Panc1 (cell line): ENCODE data around the gene DHCR24.

ENCODE experiments used
- POLR2AphosphoS5 ChIP-seq: IDR thresholded peaks from 2 replicates; pipeline ENCODE4 v1.6.1; 2012; ENCODE audit warnings: mild to moderate bottlenecking, low read depth, low read length, moderate library complexity
- REST ChIP-seq, 2 experiments: IDR thresholded peaks; 2 replicates each; pipeline ENCODE4 v1.6.1; 2011 to 2012; ENCODE audit warnings: low read depth in 2 of 2, control low read depth in 1 of 2, low read length in 1 of 2, mild to moderate bottlenecking in 1 of 2, moderate library complexity in 1 of 2; ENCODE audit not compliant: insufficient read depth in 1 of 2
- SIN3A ChIP-seq: IDR thresholded peaks from 2 replicates; pipeline ENCODE4 v1.6.1; 2012; ENCODE audit warnings: low read depth, mild to moderate bottlenecking, low read length, moderate library complexity, borderline replicate concordance; ENCODE audit not compliant: insufficient read depth
- TF ChIP-seq, protein P1 (sequence below): fragments of 450-650 bp; IDR thresholded peaks from 2 replicates; pipeline ENCODE4 v1.5.1; 2017; ENCODE audit warnings: mild to moderate bottlenecking

GRCh38 chr1:54807756-54808155 is 79.2 kb downstream of the DHCR24 start:
- TF ChIP-seq, protein P1, sequence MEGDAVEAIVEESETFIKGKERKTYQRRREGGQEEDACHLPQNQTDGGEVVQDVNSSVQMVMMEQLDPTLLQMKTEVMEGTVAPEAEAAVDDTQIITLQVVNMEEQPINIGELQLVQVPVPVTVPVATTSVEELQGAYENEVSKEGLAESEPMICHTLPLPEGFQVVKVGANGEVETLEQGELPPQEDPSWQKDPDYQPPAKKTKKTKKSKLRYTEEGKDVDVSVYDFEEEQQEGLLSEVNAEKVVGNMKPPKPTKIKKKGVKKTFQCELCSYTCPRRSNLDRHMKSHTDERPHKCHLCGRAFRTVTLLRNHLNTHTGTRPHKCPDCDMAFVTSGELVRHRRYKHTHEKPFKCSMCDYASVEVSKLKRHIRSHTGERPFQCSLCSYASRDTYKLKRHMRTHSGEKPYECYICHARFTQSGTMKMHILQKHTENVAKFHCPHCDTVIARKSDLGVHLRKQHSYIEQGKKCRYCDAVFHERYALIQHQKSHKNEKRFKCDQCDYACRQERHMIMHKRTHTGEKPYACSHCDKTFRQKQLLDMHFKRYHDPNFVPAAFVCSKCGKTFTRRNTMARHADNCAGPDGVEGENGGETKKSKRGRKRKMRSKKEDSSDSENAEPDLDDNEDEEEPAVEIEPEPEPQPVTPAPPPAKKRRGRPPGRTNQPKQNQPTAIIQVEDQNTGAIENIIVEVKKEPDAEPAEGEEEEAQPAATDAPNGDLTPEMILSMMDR = no peak
- no peak for TF ChIP-seq SIN3A
- TF ChIP-seq POLR2AphosphoS5 = no peak
- TF ChIP-seq REST (IDR thresholded peaks at IDR 0.05; ENCODE audit: insufficient read depth in 1 of 2, low read depth in 2 of 2, low read length in 1 of 2) = no peak
